ENCODE measurements around the gene DHX30. TPM values are rescaled to one million over a fixed set of nuclear protein-coding genes. Genes with fewer than 3 reads are reported as not detected.
A peak's percentile ranks its signal among the peaks of the same experiment; 100 is the strongest.

The DHX30 gene
- total RNA-seq, 1 donor from 2014 or later: 54.6 TPM

- intact Hi-C loops (cut with DNase I): no loop called here
- H3K27me3 ChIP-seq (ENCODE audit: low read depth): no peaks in the 10 kb centered on the region
- no peak for ATAC-seq
- TF ChIP-seq CTCF (IDR thresholded peaks at IDR 0.05): no peak
- peaks cover 11% of the 10 kb centered on the region for H3K4me1 ChIP-seq
- no peak for DNase-seq
- H3K9me3 ChIP-seq: no peaks in the 10 kb centered on the region
- no peak overlapping the region for H3K4me3 ChIP-seq
- peaks cover 23% of the 10 kb centered on the region for H3K36me3 ChIP-seq
- peak overlapping the region; percentile 42 for H3K27ac ChIP-seq
These were observed 88.7 kb downstream of the DHX30 start for GRCh38 chr3:47891613-47892005.

GRCh38 chr3:47892286-47893040 lies 89.5 kb downstream of the DHX30 start:
- Histone ChIP-seq H3K9me3 (no peaks in the 10 kb centered on the region), H3K4me3 (no peak overlapping the region), H3K27ac (no peak overlapping the region), H3K27me3 (ENCODE audit: low read depth) (no peaks in the 10 kb centered on the region), H3K36me3 (peaks cover 30% of the 10 kb centered on the region), H3K4me1 (peaks cover 11% of the 10 kb centered on the region)
- ATAC-seq (no peak), DNase-seq (no peak)
- no peak for TF ChIP-seq CTCF (IDR thresholded peaks at IDR 0.05)
- intact Hi-C loops (cut with DNase I): no loop called here

DNA sequence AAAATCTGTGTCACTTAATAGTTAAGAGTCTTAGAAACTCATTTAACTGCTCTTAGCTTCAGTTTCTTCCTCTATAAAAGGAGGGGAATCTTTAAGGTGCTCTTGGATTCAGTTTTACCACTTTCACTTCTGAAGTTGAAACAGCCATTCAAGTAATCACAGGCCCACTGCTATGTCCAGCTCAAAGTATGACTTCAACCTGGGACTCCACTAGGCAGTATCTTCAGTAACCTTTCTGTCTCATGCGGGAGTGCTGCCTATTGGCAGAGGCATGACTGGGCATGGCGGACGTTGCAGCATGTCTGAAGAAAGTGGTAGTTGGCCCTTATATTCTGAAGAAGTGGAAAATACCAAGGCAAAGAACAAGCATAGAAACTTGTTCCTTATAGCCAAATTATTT lies 92.3 kb downstream of the DHX30 start:
- H3K4me1 ChIP-seq: peaks cover 5% of the 10 kb centered on the region
- intact Hi-C loops (cut with DNase I): no loop called here
- no peak for ATAC-seq
- DNase-seq: no peak
- no peaks in the 10 kb centered on the region for H3K9me3 ChIP-seq
- no peak for TF ChIP-seq CTCF (IDR thresholded peaks at IDR 0.05)
- H3K27me3 ChIP-seq (ENCODE audit: low read depth): no peaks in the 10 kb centered on the region
- peaks cover 32% of the 10 kb centered on the region for H3K36me3 ChIP-seq
- no peak overlapping the region for H3K4me3 ChIP-seq
- H3K27ac ChIP-seq: no peak overlapping the region

GRCh38 chr3:47896736-47897135 lies 93.8 kb downstream of the DHX30 start:
- Histone ChIP-seq H3K4me1 (no peaks in the 10 kb centered on the region), H3K27me3 (ENCODE audit: low read depth) (no peaks in the 10 kb centered on the region), H3K9me3 (no peaks in the 10 kb centered on the region), H3K4me3 (no peak overlapping the region), H3K36me3 (peaks cover 27% of the 10 kb centered on the region), H3K27ac (no peak overlapping the region)
- DNase-seq: no peak
- no peak for ATAC-seq
- intact Hi-C loops (cut with DNase I): no loop called here
- TF ChIP-seq CTCF (IDR thresholded peaks at IDR 0.05): no peak

GRCh38 chr3:47897954-47898353 lies 95.0 kb downstream of the DHX30 start:
- no peak for ATAC-seq
- Histone ChIP-seq H3K27me3 (ENCODE audit: low read depth) (no peaks in the 10 kb centered on the region), H3K27ac (no peak overlapping the region), H3K9me3 (no peaks in the 10 kb centered on the region), H3K36me3 (peaks cover 19% of the 10 kb centered on the region), H3K4me1 (no peaks in the 10 kb centered on the region), H3K4me3 (no peak overlapping the region)
- no peak for DNase-seq
- intact Hi-C loops (cut with DNase I): no loop called here
- no peak for TF ChIP-seq CTCF (IDR thresholded peaks at IDR 0.05)
